Measurements from ENCODE around the gene BARX1. TPM values are rescaled to one million over a fixed set of nuclear protein-coding genes. Genes with fewer than 3 reads are reported as not detected.

BARX1 gene
- not detected for polyA plus RNA-seq (2012; ENCODE audit: low read depth, missing spikeins)

GRCh38 chr9:93955111-93955980, at the start of gene BARX1:
TSS of gene BARX1 (minus strand) at chr9:93955355. CDS start at chr9:93955146, 209 bp downstream.
- FAIRE-seq, result no peak
- DNase-seq (ENCODE audit: insufficient read length, low spot score), result no peak
- no peak for TF ChIP-seq TAF1 (IDR thresholded peaks at IDR 0.05; ENCODE audit: low read depth, low read length)
- no peak for TF ChIP-seq POLR2A (IDR thresholded peaks at IDR 0.05; ENCODE audit: low read depth, low read length)
- no peak for TF ChIP-seq POU2F2 (IDR thresholded peaks at IDR 0.05; ENCODE audit: low read depth, low read length)

- DNase-seq (ENCODE audit: insufficient read length, low spot score) (peak; percentile 18), FAIRE-seq (peak; percentile 74)
- TF ChIP-seq TAF1 (IDR thresholded peaks at IDR 0.05; ENCODE audit: low read depth, low read length) (no peak), SPI1 (IDR thresholded peaks at IDR 0.05; ENCODE audit: low read depth, low read length) (no peak), PAX5 (IDR thresholded peaks at IDR 0.05; ENCODE audit: insufficient read depth, low read length, severe bottlenecking) (no peak), POLR2AphosphoS5 (IDR thresholded peaks at IDR 0.05; ENCODE audit: low read depth, low read length) (no peak), POU2F2 (IDR thresholded peaks at IDR 0.05; ENCODE audit: low read depth, low read length) (no peak), POLR2A (IDR thresholded peaks at IDR 0.05; ENCODE audit: low read depth, low read length) (no peak)
Observed at GRCh38 chr9:94002316-94003140, 47.4 kb upstream of the BARX1 start.

- TF ChIP-seq POLR2A (IDR thresholded peaks at IDR 0.05; ENCODE audit: low read depth, low read length), result no peak
- TF ChIP-seq SPI1 (IDR thresholded peaks at IDR 0.05; ENCODE audit: low read depth, low read length), result no peak
- no peak for TF ChIP-seq TAF1 (IDR thresholded peaks at IDR 0.05; ENCODE audit: low read depth, low read length)
- no peak for TF ChIP-seq POU2F2 (IDR thresholded peaks at IDR 0.05; ENCODE audit: low read depth, low read length)
- TF ChIP-seq POLR2AphosphoS5 (IDR thresholded peaks at IDR 0.05; ENCODE audit: low read depth, low read length), result no peak
- no peak for TF ChIP-seq PAX5 (IDR thresholded peaks at IDR 0.05; ENCODE audit: insufficient read depth, low read length, severe bottlenecking)
- FAIRE-seq (no peak), DNase-seq (ENCODE audit: insufficient read length, low spot score) (no peak)
Observed at GRCh38 chr9:93996863-93997262, 41.7 kb upstream of the BARX1 start.

DNA sequence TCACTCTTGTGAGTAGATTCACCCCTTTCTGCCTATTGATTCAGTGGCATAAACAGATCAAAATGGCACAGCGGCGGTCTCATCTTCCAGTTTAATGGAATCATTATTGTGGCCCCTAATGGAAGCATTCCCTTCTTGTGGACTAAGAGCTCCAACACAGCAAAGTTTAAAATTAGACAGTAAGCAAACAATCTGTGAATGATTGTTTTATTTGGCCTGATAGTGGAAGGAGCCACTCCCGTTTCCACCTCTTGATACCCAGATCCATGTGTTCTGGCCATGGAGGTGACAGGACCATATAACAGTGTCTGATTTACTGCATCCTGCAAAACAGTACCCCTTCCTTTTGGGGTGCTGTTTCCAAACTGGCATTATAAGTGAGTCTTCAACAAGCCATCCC, 41.2 kb upstream of the BARX1 start:
- no peak for TF ChIP-seq TAF1 (IDR thresholded peaks at IDR 0.05; ENCODE audit: low read depth, low read length)
- DNase-seq (ENCODE audit: insufficient read length, low spot score) (no peak), FAIRE-seq (no peak)

DNA sequence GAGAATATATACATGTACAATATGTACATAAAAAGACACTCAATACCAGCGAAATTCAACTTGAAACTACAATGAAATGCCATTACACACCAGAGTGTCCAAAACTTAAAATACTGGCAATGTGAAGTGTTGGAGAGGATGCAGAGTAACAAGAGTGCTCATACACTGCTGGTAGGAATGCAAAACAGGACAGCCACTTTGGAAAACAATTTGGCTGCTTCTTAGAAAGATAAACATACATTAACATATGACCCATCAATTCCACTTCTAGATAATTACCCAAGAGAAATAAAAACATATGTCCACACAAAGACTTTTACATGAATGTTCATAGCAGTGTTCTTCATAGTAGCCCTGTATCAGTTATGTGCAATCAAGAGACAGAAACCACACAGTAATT, 39.4 kb upstream of the BARX1 start:
- no peak for FAIRE-seq
- TF ChIP-seq SPI1 (IDR thresholded peaks at IDR 0.05; ENCODE audit: low read depth, low read length) (no peak), POLR2AphosphoS5 (IDR thresholded peaks at IDR 0.05; ENCODE audit: low read depth, low read length) (no peak), PAX5 (IDR thresholded peaks at IDR 0.05; ENCODE audit: insufficient read depth, low read length, severe bottlenecking) (no peak), POU2F2 (IDR thresholded peaks at IDR 0.05; ENCODE audit: low read depth, low read length) (no peak), TAF1 (IDR thresholded peaks at IDR 0.05; ENCODE audit: low read depth, low read length) (no peak), POLR2A (IDR thresholded peaks at IDR 0.05; ENCODE audit: low read depth, low read length) (no peak)
- no peak for DNase-seq (ENCODE audit: insufficient read length, low spot score)

DNA sequence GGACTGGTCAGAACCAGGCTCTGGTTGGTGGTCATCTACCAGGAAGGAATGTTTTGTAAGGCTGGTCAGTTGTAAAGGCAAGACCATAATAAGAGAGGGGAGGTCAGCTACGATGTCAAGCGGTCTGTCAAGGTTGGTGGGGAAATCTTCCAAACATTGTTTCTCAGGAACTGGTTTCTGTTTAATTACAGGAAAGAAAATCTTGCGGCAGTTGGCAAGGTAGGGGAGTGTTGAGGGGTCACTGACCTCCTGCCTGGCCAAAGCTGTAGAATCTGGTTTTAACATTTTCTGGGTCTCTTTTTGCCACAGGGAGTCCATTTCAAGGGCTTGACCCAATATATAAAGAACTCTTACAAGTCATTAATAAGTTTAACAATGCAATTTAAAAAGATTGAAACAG, 39.0 kb upstream of the BARX1 start:
- DNase-seq (ENCODE audit: insufficient read length, low spot score), result no peak
- TF ChIP-seq PAX5 (IDR thresholded peaks at IDR 0.05; ENCODE audit: insufficient read depth, low read length, severe bottlenecking), result no peak
- TF ChIP-seq POLR2A (IDR thresholded peaks at IDR 0.05; ENCODE audit: low read depth, low read length), result no peak
- TF ChIP-seq POU2F2 (IDR thresholded peaks at IDR 0.05; ENCODE audit: low read depth, low read length), result no peak
- TF ChIP-seq TAF1 (IDR thresholded peaks at IDR 0.05; ENCODE audit: low read depth, low read length), result no peak
- TF ChIP-seq SPI1 (IDR thresholded peaks at IDR 0.05; ENCODE audit: low read depth, low read length), result no peak
- no peak for TF ChIP-seq POLR2AphosphoS5 (IDR thresholded peaks at IDR 0.05; ENCODE audit: low read depth, low read length)
- FAIRE-seq, result no peak

GRCh38 chr9:93992830-93993229, 37.7 kb upstream of the BARX1 start:
- DNase-seq (ENCODE audit: insufficient read length, low spot score), result no peak
- TF ChIP-seq POU2F2 (IDR thresholded peaks at IDR 0.05; ENCODE audit: low read depth, low read length) (no peak), TAF1 (IDR thresholded peaks at IDR 0.05; ENCODE audit: low read depth, low read length) (no peak), SPI1 (IDR thresholded peaks at IDR 0.05; ENCODE audit: low read depth, low read length) (no peak), PAX5 (IDR thresholded peaks at IDR 0.05; ENCODE audit: insufficient read depth, low read length, severe bottlenecking) (no peak), POLR2AphosphoS5 (IDR thresholded peaks at IDR 0.05; ENCODE audit: low read depth, low read length) (no peak), POLR2A (IDR thresholded peaks at IDR 0.05; ENCODE audit: low read depth, low read length) (no peak)
- no peak for FAIRE-seq

DNA sequence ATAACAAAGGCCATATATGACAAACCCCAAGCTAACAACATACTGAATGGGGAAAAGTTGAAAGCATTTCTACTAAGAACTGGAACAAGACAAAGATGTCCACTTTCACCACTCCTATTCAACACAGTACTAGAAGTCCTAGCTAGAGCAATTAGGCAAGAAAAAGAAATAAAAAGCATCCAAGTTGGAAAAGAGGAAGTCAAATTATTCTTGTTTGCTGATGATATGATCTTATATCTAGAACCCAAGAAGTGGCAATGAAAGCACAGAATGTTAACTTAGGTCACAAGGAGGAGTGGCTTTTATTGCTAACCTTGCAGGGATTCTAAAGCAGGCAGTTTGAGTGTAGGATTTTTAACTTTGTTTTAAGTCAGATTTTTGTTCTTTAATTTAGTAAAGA, 35.3 kb upstream of the BARX1 start:
- DNase-seq (ENCODE audit: insufficient read length, low spot score), result no peak
- no peak for TF ChIP-seq POLR2A (IDR thresholded peaks at IDR 0.05; ENCODE audit: low read depth, low read length)
- no peak for TF ChIP-seq POLR2AphosphoS5 (IDR thresholded peaks at IDR 0.05; ENCODE audit: low read depth, low read length)
- TF ChIP-seq PAX5 (IDR thresholded peaks at IDR 0.05; ENCODE audit: insufficient read depth, low read length, severe bottlenecking), result no peak
- no peak for TF ChIP-seq SPI1 (IDR thresholded peaks at IDR 0.05; ENCODE audit: low read depth, low read length)
- no peak for TF ChIP-seq POU2F2 (IDR thresholded peaks at IDR 0.05; ENCODE audit: low read depth, low read length)
- no peak for TF ChIP-seq TAF1 (IDR thresholded peaks at IDR 0.05; ENCODE audit: low read depth, low read length)
- no peak for FAIRE-seq

- DNase-seq (ENCODE audit: insufficient read length, low spot score) (no peak), FAIRE-seq (no peak)
- no peak for TF ChIP-seq SPI1 (IDR thresholded peaks at IDR 0.05; ENCODE audit: low read depth, low read length)
- TF ChIP-seq POLR2AphosphoS5 (IDR thresholded peaks at IDR 0.05; ENCODE audit: low read depth, low read length), result no peak
- no peak for TF ChIP-seq TAF1 (IDR thresholded peaks at IDR 0.05; ENCODE audit: low read depth, low read length)
- TF ChIP-seq POU2F2 (IDR thresholded peaks at IDR 0.05; ENCODE audit: low read depth, low read length), result no peak
- TF ChIP-seq PAX5 (IDR thresholded peaks at IDR 0.05; ENCODE audit: insufficient read depth, low read length, severe bottlenecking), result no peak
- no peak for TF ChIP-seq POLR2A (IDR thresholded peaks at IDR 0.05; ENCODE audit: low read depth, low read length)
Observed at GRCh38 chr9:93988056-93988455, 32.9 kb upstream of the BARX1 start.
